HG02840 (cell line): ENCODE measurements around the gene NOL4L.
"Not testable (repeated sequence)": the region's sequence is repeated elsewhere in the genome, so short reads cannot be mapped to it uniquely, and the experiment has no call there.

Source experiments
- ATAC-seq: cut with Tn5 transposase; IDR thresholded peaks from one replicate; pipeline ENCODE4 v1.9.1; 2021; ENCODE audit warnings: mild to moderate bottlenecking, moderate library complexity, moderate number of reproducible peaks; ENCODE audit not compliant: unreplicated experiment, low FRiP score

The NOL4L gene

DNA sequence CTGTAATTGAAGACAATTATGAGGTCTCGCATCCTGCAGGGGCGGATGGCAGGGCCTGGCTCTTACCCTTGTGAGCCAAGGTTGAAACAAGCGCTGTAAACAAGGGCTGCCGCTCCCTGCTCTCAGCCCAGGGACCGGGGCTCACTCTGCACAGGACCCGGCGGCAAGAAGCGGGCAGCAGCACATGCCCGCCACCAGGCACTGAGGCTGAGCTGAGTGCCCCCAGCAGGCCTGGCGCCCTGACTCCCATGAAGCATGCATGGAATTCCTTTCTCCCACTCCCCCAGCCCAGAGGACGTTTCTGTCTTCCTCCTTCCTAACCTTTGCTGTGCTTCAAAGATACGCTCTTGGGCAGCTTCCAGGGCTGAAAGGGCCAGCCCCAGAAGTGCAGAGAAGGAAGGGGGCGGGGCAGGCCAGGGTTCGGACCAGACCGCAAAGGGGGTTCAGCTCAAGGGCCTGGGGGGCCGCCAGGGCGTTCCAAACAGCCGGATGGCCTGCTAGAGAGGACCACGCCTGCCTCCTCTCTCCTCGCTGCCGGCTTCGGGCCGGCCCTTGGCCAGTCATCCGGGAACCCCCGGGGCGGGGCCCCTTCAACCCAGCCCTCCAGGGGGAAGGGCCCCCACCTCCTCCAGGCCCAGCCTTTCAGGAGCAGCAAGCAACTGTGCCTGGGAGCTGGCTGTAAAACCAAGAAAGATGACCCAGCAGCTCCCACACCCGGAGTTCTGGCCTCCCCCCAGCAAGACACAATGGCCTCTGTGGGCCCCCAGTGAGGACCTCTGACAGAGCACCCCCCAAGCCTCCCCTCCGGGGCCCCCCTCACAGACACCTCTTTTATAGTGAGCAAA is 109.9 kb downstream of the NOL4L start:
- ATAC-seq: no peak

DNA sequence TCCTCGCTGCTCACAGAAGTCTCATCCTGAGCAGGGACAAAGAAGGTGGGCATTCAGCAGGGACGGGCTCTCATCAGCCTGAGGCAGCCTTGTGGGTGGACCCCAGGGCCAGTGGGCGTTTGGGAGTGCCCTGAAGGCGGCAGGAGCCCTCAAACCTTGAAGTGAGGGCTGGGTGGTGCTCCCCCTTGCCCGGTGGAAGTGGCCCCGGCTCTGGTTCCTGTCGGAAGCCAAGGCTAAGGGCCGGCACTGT is 110.5 kb downstream of the NOL4L start:
- ATAC-seq: no peak

GRCh38 chr20:32474009-32474716 is 111.0 kb downstream of the NOL4L start:
- no peak for ATAC-seq

- ATAC-seq: no peak
Observed at GRCh38 chr20:32473231-32474008, 111.7 kb downstream of the NOL4L start.

- ATAC-seq: no peak
Observed at GRCh38 chr20:32472581-32473207, 112.4 kb downstream of the NOL4L start.

DNA sequence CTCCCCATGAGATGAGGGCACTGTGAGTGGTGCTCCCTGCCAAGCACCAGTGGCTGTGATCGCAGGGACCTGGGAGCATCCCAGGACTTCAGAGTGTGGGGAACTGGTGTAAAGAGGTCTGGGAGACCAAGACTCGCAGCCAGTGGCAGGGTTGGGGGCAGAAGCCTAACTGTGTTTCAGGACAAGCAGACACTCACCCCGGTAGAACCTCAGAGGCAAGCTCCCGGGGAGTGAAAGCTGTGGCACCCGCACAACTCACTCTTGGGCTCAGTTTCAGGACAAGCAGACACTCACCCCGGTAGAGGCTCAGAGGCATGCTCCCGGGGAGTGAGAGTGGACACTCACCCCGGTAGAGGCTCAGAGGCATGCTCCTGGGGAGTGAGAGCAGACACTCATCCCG is 114.2 kb downstream of the NOL4L start:
- no peak for ATAC-seq

DNA sequence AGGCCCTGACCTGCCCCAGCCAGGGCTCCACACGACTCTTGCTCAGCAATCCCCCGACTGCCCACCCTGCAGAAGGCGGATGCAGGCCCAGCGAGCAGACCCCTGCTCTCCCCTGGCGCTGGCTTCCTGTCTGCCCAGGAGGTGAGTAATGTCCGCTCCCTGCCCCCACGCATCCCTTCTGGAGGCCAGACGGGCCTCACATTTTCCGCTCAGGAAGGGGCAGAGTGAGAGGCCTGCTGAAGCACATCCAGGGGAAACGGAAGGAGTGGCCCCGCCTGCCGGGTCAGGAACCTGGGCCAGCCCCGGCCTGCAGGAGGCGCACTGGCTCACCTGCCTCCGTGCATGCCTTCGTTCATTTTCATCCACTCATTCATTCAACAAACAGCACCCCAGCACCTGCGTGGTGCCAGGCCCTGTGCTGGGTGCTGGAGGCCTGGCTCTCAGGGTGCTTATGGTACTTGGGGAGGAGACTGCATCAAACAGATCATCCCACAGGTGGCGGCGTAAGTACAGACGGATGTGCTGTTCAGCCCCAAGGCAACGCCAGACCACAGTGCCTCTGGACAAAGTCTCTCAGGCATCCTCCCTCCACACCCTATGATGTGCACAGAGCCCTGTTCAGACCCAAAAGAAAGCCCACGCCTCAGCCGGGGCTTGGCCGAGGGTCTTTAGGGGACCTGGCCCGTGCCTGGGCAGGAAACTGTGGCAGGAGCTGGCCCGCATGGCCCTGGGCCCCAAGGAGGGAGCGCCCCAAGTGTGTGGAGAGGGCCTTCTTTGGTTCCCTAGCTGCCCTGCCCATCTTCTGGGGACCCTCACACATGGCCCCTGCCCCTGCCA is 114.9 kb downstream of the NOL4L start:
- no peak for ATAC-seq

GRCh38 chr20:32468860-32469259 is 116.3 kb downstream of the NOL4L start:
- no peak for ATAC-seq

DNA sequence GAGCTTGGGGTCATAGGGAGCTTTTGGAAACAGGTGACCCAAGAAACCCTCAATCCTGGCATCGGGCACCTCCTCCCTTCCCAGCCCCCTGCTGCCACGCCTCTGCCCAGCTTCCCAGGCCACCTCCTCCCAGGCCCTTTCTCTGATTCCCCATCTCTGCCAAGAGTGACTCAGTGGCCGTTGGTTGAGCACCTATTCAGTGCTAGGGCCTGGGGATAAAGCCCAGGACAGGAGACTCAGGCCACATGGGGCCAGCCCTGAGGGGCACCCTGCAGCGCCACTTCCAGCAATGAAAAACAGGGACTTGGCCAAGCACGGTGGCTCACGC is 116.9 kb downstream of the NOL4L start:
- ATAC-seq: no peak

DNA sequence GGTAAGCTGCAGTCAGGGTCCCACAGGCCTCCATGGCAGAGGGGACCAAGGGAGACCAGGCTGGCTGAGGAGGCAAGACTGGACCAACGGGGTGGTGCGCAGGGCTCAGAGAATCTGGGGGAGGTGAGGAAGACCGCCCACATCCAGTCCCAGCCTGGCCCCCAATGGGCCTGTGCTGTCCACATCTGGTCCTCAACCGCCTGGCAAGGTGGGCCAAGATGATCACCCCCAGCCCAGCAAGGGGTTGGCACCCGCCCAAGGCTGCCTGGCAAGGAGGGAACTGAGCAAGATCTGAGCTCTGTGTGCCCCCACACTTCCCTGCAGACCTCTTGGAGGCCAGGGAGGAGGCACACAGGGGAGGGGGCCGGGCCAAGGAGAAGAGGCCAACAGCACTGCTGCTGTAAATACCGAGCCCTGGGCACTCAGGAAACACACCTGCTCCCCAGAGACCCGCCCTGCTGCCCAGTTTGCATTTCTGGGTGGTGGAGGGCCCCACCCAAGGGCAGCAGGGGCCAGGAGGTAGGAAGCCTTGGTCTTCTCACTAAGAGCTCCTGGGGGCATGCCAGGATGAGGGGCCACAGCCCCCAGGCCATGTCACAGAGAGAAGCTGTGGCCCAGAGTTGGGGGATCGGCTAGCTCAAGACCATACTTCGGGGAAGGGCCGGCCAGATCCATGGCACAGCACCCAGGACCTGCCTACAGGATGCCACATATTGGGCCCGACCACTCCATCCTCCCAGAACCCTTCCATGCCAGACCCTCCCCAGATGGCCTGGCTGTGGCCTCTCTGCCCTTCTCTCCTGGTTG is 117.4 kb downstream of the NOL4L start:
- no peak for ATAC-seq

- no peak for ATAC-seq
Observed at GRCh38 chr20:32466739-32467505, 118.2 kb downstream of the NOL4L start.

DNA sequence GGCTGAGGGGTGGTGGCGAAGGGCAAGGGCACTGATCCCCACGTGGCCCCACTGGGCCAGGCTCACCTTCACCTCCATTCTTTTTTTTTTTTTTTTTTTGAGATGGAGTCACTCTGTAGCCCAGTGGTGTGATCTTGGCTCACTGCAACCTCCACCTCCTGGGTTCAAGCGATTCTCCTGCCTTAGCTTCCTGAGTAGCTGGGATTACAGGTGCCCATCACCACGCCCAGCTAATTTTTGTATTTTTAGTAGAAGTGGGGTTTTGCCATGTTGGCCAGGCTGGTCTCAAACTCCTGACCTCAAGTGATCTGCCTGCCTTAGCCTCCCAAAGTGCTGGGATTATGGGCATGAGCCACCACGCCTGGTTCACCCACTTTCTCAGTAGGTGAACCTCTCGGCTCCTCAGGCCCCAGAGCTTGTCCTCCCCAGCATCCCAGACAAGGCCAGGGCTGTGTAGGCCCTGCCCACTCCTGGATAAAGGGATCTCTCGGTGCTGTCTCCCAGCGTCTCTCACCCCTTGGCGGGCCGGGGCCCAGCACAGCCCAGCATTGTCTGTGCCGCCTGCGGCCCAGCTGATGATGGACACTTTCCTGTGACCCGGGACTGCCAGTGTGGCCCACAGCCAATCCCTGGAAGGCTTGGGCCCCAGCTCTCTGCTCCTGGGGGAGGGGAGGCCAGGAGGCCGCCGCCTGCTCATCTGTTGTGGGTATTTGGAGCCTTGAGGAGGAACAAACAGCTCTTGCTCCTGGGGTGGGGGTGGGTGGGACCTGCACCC is 119.0 kb downstream of the NOL4L start:
- ATAC-seq: not testable (repeated sequence)

- ATAC-seq: no peak
Observed at GRCh38 chr20:32465092-32465900, 119.8 kb downstream of the NOL4L start.

- ATAC-seq: no peak
Observed at GRCh38 chr20:32464401-32465091, 120.6 kb downstream of the NOL4L start.

DNA sequence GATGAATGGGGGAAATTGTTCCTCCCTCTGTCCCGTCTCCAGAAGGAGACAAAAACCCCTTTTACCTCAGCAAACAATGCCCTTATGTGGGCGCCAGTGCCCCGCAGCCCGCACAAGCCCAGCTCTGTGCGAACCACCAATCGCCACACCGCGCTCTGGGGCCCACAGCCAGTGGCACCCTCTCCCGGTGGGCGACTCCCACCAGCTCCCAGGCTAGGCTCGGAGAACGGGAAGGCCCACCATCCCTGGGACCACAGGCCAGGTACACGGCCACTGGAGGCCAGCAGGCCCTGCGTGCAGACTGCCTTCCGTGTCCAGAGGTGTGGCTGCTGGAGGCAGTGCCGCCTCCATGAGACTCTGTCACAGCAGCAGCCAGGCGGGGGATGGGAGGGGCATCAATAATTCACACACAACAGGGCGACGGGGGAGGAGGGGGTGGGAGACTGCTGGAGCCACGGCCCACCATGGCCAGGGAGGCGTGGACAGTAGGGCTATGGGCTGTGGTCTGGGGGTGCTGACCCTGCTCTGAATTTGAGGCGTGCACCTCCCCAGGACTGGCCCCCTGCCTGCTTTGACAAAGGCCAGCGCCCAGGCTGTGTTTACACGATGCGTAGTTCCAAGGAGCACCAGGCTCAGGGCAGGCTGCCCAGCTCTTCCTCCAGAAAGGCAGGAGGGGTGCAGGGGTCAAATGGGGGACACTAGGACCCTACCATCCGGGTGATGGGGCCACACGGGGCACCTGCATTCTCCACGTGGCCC is 121.3 kb downstream of the NOL4L start:
- no peak for ATAC-seq
